GM12878 (cell line): ENCODE results near the gene FGF14. TPM values are rescaled to one million over a fixed set of nuclear protein-coding genes. Genes with fewer than 3 reads are reported as not detected.

Experiments used
- ATAC-seq: fragments of 200-7000 bp; cut with Tn5 transposase; 3 replicates; pipeline ENCODE4 v1.9.1; 2020; ENCODE audit warnings: mild to moderate bottlenecking, moderate library complexity
- BruUV-seq: library from RNA; stranded (reverse); fragments of 400-500 nt; replicated peaks from 2 replicates; lab custom pipeline; 2021; lab: Mats Ljungman, UMichigan
- CTCF ChIA-PET: fragments of 300-600 bp; sonication (Branson Sonifier 250); formaldehyde crosslinking; extraction: SDS; loops from one replicate; lab custom pipeline; 2021; ENCODE audit warnings: inconsistent platforms; lab: Yijun Ruan, JAX
- POLR2A ChIA-PET: fragments of 350-600 bp; formaldehyde crosslinking; extraction: SDS; loops from one replicate; lab custom pipeline; 2021; ENCODE audit warnings: inconsistent platforms; lab: Charles Lee
- RAD21 ChIA-PET: fragments of 300-600 bp; sonication (Branson Sonifier 250); formaldehyde crosslinking; loops from one replicate; lab custom pipeline; 2023; ENCODE audit warnings: antibody characterized with exemption; ENCODE audit not compliant: unreplicated experiment; lab: Charles Lee
- SMC1A ChIA-PET: fragments of 300-600 bp; sonication (Branson Sonifier 250); formaldehyde crosslinking; loops from one replicate; lab custom pipeline; 2023; ENCODE audit not compliant: unreplicated experiment, uncharacterized antibody; lab: Charles Lee
- DNase-seq: peaks from one replicate; pipeline ENCODE4 v3.0.0-alpha.2; 2011; ENCODE audit warnings: low read depth, low spot score
- FAIRE-seq: peaks from 3 replicates; lab custom pipeline; 2011; peaks lifted over from hg19 to GRCh38; lab: Jason Lieb, UNC
- H2AFZ ChIP-seq: 2 replicates; pipeline ENCODE4 v1.6.0; 2011; ENCODE audit warnings: low read depth, low read length, control low read depth; ENCODE audit not compliant: control insufficient read depth
- H3K27ac ChIP-seq: 2 replicates; pipeline ENCODE4 v1.5.1; 2011; ENCODE audit warnings: control low read depth; ENCODE audit not compliant: control insufficient read depth, insufficient read depth
- H3K27me3 ChIP-seq, 2 experiments: replicated peaks in 1 of 2; 2 replicates each; pipeline versions ENCODE4 v1.6.0 to v1.6.1; 2011; ENCODE audit warnings: low read length in 1 of 2; ENCODE audit not compliant: control insufficient read depth in 2 of 2, insufficient read depth in 2 of 2
- H3K36me3 ChIP-seq, 2 experiments: 2 replicates each; pipeline ENCODE4 v1.5.1; 2011; ENCODE audit warnings: low read length in 1 of 2; ENCODE audit not compliant: control insufficient read depth in 2 of 2, insufficient read depth in 2 of 2
- H3K4me1 ChIP-seq: 2 replicates; pipeline ENCODE4 v1.6.1; 2011; ENCODE audit warnings: mild to moderate bottlenecking, low read length, moderate library complexity, mixed read lengths; ENCODE audit not compliant: control insufficient read depth, insufficient read depth
- H3K4me2 ChIP-seq: 2 replicates; pipeline ENCODE4 v1.6.0; 2011; ENCODE audit warnings: control low read depth; ENCODE audit not compliant: control insufficient read depth, insufficient read depth
- H3K4me3 ChIP-seq: fragments of 200-600 bp; sonication (generic); 2 replicates; pipeline ENCODE4 v1.5.1; 2016
- H3K79me2 ChIP-seq: 2 replicates; pipeline ENCODE4 v1.6.0; 2011; ENCODE audit warnings: low read length; ENCODE audit not compliant: control insufficient read depth, insufficient read depth
- H3K9ac ChIP-seq: 2 replicates; pipeline ENCODE4 v1.8.0; 2011; ENCODE audit warnings: low read length, control low read depth, mixed read lengths; ENCODE audit not compliant: control insufficient read depth, insufficient read depth
- H3K9me3 ChIP-seq: replicated peaks from 3 replicates; pipeline ENCODE4 v1.5.1; 2011; ENCODE audit warnings: mild to moderate bottlenecking, low read length; ENCODE audit not compliant: control insufficient read depth, insufficient read depth
- H4K20me1 ChIP-seq: 2 replicates; pipeline ENCODE4 v1.6.0; 2011; ENCODE audit not compliant: control insufficient read depth, insufficient read depth
- CHD2 ChIP-seq: IDR thresholded peaks from 2 replicates; pipeline ENCODE4 v1.6.1; 2011; ENCODE audit warnings: low read depth, low read length, improper control_type of control experiment, borderline replicate concordance
- DPF2 ChIP-seq: fragments of 450-650 bp; IDR thresholded peaks from 2 replicates; pipeline ENCODE4 v1.6.1; 2017; ENCODE audit warnings: mild to moderate bottlenecking
- FOS ChIP-seq: IDR thresholded peaks from 3 replicates; pipeline ENCODE4 v1.6.1; 2011; ENCODE audit warnings: borderline replicate concordance; ENCODE audit not compliant: insufficient read length; ENCODE audit errors: extremely low read depth
- GATAD2B ChIP-seq: fragments of 450-650 bp; conservative IDR thresholded peaks from 2 replicates; pipeline ENCODE4 v1.6.1; 2017; ENCODE audit warnings: low read depth, mild to moderate bottlenecking, moderate library complexity
- IRF4 ChIP-seq: IDR thresholded peaks from 2 replicates; pipeline ENCODE4 v1.6.1; 2011; ENCODE audit warnings: low read depth, low read length
- KLF5 ChIP-seq: fragments of 450-650 bp; IDR thresholded peaks from 2 replicates; pipeline ENCODE4 v1.6.1; 2014; ENCODE audit warnings: mild to moderate bottlenecking; ENCODE audit not compliant: partially characterized antibody
- MTA2 ChIP-seq: fragments of 450-650 bp; IDR thresholded peaks from 2 replicates; pipeline ENCODE4 v1.6.1; 2016; ENCODE audit warnings: low read depth, mild to moderate bottlenecking, moderate library complexity
- NFYA ChIP-seq: IDR thresholded peaks from 2 replicates; pipeline ENCODE4 v1.6.1; 2011; ENCODE audit warnings: low read depth, mild to moderate bottlenecking, low read length, improper control_type of control experiment, borderline replicate concordance
- POLR2AphosphoS2 ChIP-seq: IDR thresholded peaks from 2 replicates; pipeline ENCODE4 v1.6.1; 2011; ENCODE audit warnings: low read depth, mild to moderate bottlenecking, low read length, improper control_type of control experiment, moderate library complexity
- STAT1 ChIP-seq: fragments of 450-650 bp; conservative IDR thresholded peaks from 2 replicates; pipeline ENCODE4 v1.6.1; 2014; ENCODE audit warnings: antibody characterized with exemption, mild to moderate bottlenecking
- WRNIP1 ChIP-seq: IDR thresholded peaks from 2 replicates; pipeline ENCODE4 v1.6.1; 2011; ENCODE audit warnings: low read depth, low read length, improper control_type of control experiment, borderline replicate concordance
- ZNF24 ChIP-seq: fragments of 450-650 bp; IDR thresholded peaks from 2 replicates; pipeline ENCODE4 v1.6.1; 2017; ENCODE audit warnings: antibody characterized with exemption, mild to moderate bottlenecking
- whole genome bisulfite sequencing: methylation state at CpG from one replicate; pipeline ENCODE4 v1.1.6; 2016; ENCODE audit warnings: low lambda C conversion rate; ENCODE audit not compliant: insufficient replicate concordance, insufficient coverage; ENCODE audit errors: missing lambda C conversion rate; 5-methylcytosine and 5-hydroxymethylcytosine counted together
- in situ Hi-C: fragments of 300-500 bp; cut with MboI; formaldehyde crosslinking; loops from 9 replicates; pipeline ENCODE4 v1.14.3; 2018; ENCODE audit warnings: mixed read lengths
- intact Hi-C: fragments of 100-400 bp; cut with micrococcal nuclease; formaldehyde crosslinking; loops from one replicate; pipeline ENCODE4 v1.14.2; 2022; ENCODE audit not compliant: unreplicated experiment
- polyA plus RNA-seq, 11 experiments: library from polyadenylated mRNA; depleted of rRNA in 4 of 11; unstranded in 6 of 11; stranded (reverse) in 5 of 11; fragments of >200 nt; fragmentation: Nextera tagmentation in 4 of 11; fragmentation: Illumina TruSeq in 1 of 11; extraction: Ambion mirVana in 4 of 11; extraction: Trizol in 1 of 11; gene quantifications; 1 replicate in 1 of 11; 2 replicates in 10 of 11; pipeline versions ENCODE4 v1.2.1 to v1.2.3, GENCODE V29; 2011 to 2016; ENCODE audit warnings: inconsistent platforms in 2 of 11, missing spikeins in 2 of 11, low read depth in 1 of 11
- total RNA-seq, 4 experiments: library from RNA; depleted of rRNA in 3 of 4; stranded (reverse); fragments of >200 nt in 3 of 4; fragmentation: Illumina TruSeq in 1 of 4; extraction: Trizol in 1 of 4; gene quantifications; 2 replicates each; pipeline versions ENCODE4 v1.2.1 to v1.2.3, GENCODE V29; 2013 to 2021
- TF ChIP-seq, protein P1 (sequence below): fragments of 450-650 bp; IDR thresholded peaks from 2 replicates; pipeline ENCODE4 v1.6.1; 2018; ENCODE audit warnings: mild to moderate bottlenecking, low read depth, moderate library complexity; ENCODE audit not compliant: partially characterized antibody
- TF ChIP-seq, protein P2 (sequence below): fragments of 450-650 bp; IDR thresholded peaks from 2 replicates; pipeline ENCODE4 v1.6.1; 2017; ENCODE audit warnings: low read depth, mild to moderate bottlenecking, moderate library complexity
- TF ChIP-seq, protein P3 (sequence below): fragments of 450-650 bp; IDR thresholded peaks from 2 replicates; pipeline ENCODE4 v1.6.1; 2017; ENCODE audit warnings: antibody characterized with exemption, mild to moderate bottlenecking, moderate library complexity

The FGF14 gene
- total and polyA plus RNA-seq, 10 of the 15 experiments (the other 5 are each of a cell fraction or from before 2014, with no cell fraction given) = under 0.01 to 0.44 (median 0.04) TPM

DNA sequence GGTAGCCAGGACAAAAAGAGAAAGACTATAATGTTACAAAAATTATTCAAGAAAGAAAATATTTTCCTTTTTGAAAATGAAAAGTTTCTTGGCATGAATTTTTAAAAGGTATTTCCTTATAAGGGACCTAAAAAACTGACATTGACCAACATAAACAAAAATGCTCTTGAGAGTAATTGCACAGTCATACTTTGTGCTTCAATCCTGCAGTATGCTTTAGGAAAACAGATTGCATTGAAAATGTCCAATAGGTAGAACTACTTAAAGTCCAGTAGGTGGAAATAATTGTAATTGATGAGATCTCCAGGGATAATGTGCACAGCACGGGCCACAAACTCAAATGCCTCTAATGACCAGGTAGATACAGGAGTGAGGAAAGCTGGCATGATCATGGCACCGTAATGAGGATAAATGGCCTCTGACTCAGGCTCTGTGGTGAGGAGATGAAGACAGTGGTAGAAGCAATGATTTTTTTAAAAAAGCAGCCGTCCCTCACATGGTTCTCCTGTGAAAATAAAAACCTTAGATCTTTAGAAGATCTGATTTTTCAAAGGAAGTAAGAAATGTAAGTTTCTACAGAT, 671.3 kb downstream of the FGF14 start:
- no peak overlapping the region for H3K4me3 ChIP-seq
- no peak overlapping the region for H3K4me2 ChIP-seq
- no peaks in the 10 kb centered on the region for H3K36me3 ChIP-seq
- ChIA-PET CTCF (no interaction called here), POLR2A (no interaction called here), RAD21 (no interaction called here), SMC1A (interaction anchor here (1.2 kb wide), 1 partner anchor 23 kb away, joined by 3 read pairs; no protein-coding TSS in a partner anchor)
- no peak overlapping the region for H2AFZ ChIP-seq
- H4K20me1 ChIP-seq = no peaks in the 10 kb centered on the region
- no peaks in the 10 kb centered on the region for H3K9me3 ChIP-seq
- no peaks in the 10 kb centered on the region for H3K27me3 ChIP-seq
- no peak for DNase-seq
- H3K9ac ChIP-seq = no peak overlapping the region
- 3% methylated on average over 3 of the region's 3 CpGs for WGBS
- BruUV-seq = no TSS peak
- H3K4me1 ChIP-seq = no peaks in the 10 kb centered on the region
- no peak for ATAC-seq
- H3K79me2 ChIP-seq = no peaks in the 10 kb centered on the region
- in situ Hi-C loops = no loop called here
- intact Hi-C loops = no loop called here
- H3K27ac ChIP-seq = no peak overlapping the region
- FAIRE-seq = no peak
- TF ChIP-seq, protein P1, sequence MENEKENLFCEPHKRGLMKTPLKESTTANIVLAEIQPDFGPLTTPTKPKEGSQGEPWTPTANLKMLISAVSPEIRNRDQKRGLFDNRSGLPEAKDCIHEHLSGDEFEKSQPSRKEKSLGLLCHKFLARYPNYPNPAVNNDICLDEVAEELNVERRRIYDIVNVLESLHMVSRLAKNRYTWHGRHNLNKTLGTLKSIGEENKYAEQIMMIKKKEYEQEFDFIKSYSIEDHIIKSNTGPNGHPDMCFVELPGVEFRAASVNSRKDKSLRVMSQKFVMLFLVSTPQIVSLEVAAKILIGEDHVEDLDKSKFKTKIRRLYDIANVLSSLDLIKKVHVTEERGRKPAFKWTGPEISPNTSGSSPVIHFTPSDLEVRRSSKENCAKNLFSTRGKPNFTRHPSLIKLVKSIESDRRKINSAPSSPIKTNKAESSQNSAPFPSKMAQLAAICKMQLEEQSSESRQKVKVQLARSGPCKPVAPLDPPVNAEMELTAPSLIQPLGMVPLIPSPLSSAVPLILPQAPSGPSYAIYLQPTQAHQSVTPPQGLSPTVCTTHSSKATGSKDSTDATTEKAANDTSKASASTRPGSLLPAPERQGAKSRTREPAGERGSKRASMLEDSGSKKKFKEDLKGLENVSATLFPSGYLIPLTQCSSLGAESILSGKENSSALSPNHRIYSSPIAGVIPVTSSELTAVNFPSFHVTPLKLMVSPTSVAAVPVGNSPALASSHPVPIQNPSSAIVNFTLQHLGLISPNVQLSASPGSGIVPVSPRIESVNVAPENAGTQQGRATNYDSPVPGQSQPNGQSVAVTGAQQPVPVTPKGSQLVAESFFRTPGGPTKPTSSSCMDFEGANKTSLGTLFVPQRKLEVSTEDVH = no peak
- TF ChIP-seq POLR2AphosphoS2 (no peak), STAT1 (no peak), IRF4 (no peak), KLF5 (no peak), MTA2 (no peak), GATAD2B (no peak), FOS (no peak), ZNF24 (no peak), CHD2 (no peak), DPF2 (no peak), NFYA (no peak), WRNIP1 (no peak)
- TF ChIP-seq, protein P2, sequence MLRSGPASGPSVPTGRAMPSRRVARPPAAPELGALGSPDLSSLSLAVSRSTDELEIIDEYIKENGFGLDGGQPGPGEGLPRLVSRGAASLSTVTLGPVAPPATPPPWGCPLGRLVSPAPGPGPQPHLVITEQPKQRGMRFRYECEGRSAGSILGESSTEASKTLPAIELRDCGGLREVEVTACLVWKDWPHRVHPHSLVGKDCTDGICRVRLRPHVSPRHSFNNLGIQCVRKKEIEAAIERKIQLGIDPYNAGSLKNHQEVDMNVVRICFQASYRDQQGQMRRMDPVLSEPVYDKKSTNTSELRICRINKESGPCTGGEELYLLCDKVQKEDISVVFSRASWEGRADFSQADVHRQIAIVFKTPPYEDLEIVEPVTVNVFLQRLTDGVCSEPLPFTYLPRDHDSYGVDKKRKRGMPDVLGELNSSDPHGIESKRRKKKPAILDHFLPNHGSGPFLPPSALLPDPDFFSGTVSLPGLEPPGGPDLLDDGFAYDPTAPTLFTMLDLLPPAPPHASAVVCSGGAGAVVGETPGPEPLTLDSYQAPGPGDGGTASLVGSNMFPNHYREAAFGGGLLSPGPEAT = no peak
- TF ChIP-seq, protein P3, sequence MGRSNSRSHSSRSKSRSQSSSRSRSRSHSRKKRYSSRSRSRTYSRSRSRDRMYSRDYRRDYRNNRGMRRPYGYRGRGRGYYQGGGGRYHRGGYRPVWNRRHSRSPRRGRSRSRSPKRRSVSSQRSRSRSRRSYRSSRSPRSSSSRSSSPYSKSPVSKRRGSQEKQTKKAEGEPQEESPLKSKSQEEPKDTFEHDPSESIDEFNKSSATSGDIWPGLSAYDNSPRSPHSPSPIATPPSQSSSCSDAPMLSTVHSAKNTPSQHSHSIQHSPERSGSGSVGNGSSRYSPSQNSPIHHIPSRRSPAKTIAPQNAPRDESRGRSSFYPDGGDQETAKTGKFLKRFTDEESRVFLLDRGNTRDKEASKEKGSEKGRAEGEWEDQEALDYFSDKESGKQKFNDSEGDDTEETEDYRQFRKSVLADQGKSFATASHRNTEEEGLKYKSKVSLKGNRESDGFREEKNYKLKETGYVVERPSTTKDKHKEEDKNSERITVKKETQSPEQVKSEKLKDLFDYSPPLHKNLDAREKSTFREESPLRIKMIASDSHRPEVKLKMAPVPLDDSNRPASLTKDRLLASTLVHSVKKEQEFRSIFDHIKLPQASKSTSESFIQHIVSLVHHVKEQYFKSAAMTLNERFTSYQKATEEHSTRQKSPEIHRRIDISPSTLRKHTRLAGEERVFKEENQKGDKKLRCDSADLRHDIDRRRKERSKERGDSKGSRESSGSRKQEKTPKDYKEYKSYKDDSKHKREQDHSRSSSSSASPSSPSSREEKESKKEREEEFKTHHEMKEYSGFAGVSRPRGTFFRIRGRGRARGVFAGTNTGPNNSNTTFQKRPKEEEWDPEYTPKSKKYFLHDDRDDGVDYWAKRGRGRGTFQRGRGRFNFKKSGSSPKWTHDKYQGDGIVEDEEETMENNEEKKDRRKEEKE = no peak
